Left forelimb (tissue), 1 donor: ENCODE measurements around the gene RBMS3.

Source experiments
- DNase-seq: peaks from one replicate; pipeline ENCODE4 v3.0.0-alpha.2; 2018; ENCODE audit warnings: low spot score

The RBMS3 gene

GRCh38 chr3:29741231-29741630 lies 460.4 kb downstream of the RBMS3 start:
- no peak for DNase-seq

GRCh38 chr3:29745232-29745870 lies 464.5 kb downstream of the RBMS3 start:
- DNase-seq, result no peak

GRCh38 chr3:29746163-29746760 lies 465.4 kb downstream of the RBMS3 start:
- DNase-seq, result no peak

- DNase-seq, result no peak
Measured at GRCh38 chr3:29747991-29748390, 467.1 kb downstream of the RBMS3 start.

- no peak for DNase-seq
Measured at GRCh38 chr3:29751647-29752314, 470.9 kb downstream of the RBMS3 start.

GRCh38 chr3:29754346-29754745 lies 473.5 kb downstream of the RBMS3 start:
- DNase-seq, result no peak

GRCh38 chr3:29755416-29755815 lies 474.5 kb downstream of the RBMS3 start:
- no peak for DNase-seq

GRCh38 chr3:29757054-29757777 lies 476.3 kb downstream of the RBMS3 start:
- DNase-seq, result no peak

GRCh38 chr3:29758108-29758433 lies 477.2 kb downstream of the RBMS3 start:
- no peak for DNase-seq

GRCh38 chr3:29758434-29759322 lies 477.8 kb downstream of the RBMS3 start:
- no peak for DNase-seq

- DNase-seq, result no peak
Measured at GRCh38 chr3:29759411-29760225, 478.7 kb downstream of the RBMS3 start.

- DNase-seq, result no peak
Measured at GRCh38 chr3:29760226-29760685, 479.4 kb downstream of the RBMS3 start.

- no peak for DNase-seq
Measured at GRCh38 chr3:29761517-29761916, 480.6 kb downstream of the RBMS3 start.

GRCh38 chr3:29763115-29763514 lies 482.2 kb downstream of the RBMS3 start:
- no peak for DNase-seq

GRCh38 chr3:29764041-29764440 lies 483.2 kb downstream of the RBMS3 start:
- DNase-seq, result no peak

- no peak for DNase-seq
Measured at GRCh38 chr3:29764603-29765254, 483.9 kb downstream of the RBMS3 start.

- no peak for DNase-seq
Measured at GRCh38 chr3:29771602-29772001, 490.7 kb downstream of the RBMS3 start.

GRCh38 chr3:29772436-29772835 lies 491.6 kb downstream of the RBMS3 start:
- DNase-seq, result no peak

- DNase-seq, result no peak
Measured at GRCh38 chr3:29773481-29773880, 492.6 kb downstream of the RBMS3 start.

- no peak for DNase-seq
Measured at GRCh38 chr3:29775340-29775739, 494.5 kb downstream of the RBMS3 start.
